ENCODE data around the gene GOLGA8N. TPM values are rescaled to one million over a fixed set of nuclear protein-coding genes. Genes with fewer than 3 reads are reported as not detected.
"Not testable (repeated sequence)": the region's sequence is repeated elsewhere in the genome, so short reads cannot be mapped to it uniquely, and the experiment has no call there.

Gene GOLGA8N
- total RNA-seq (2022) = 9.1 and 9.6 TPM in 2 replicates
- Bru-seq, nascent RNA = percentile 42 among the genes with signal in this experiment
- percentile 75 among the genes with signal in this experiment for BruChase-seq, experiment 1, labeled RNA remaining after a 6-hour chase
- percentile 61 among the genes with signal in this experiment for BruChase-seq, experiment 2, labeled RNA remaining after a 2-hour chase
- long read RNA-seq = 0 reads

GRCh38 chr15:32593151-32593550, at the start of gene GOLGA8N:
TSS of gene GOLGA8N (plus strand) at chr15:32593456.
- H3K4me3 Mint-ChIP-seq (ENCODE audit: unreplicated experiment); BruUV-seq (replicated peaks); H3K36me3 Mint-ChIP-seq (ENCODE audit: insufficient read depth, unreplicated experiment); H3K27ac Mint-ChIP-seq (ENCODE audit: low read depth, unreplicated experiment); H3K9me3 Mint-ChIP-seq (ENCODE audit: unreplicated experiment); CTCF ChIA-PET; POLR2A ChIA-PET; intact Hi-C loops (cut with micrococcal nuclease); DNase-seq (ENCODE audit: unreplicated experiment); H3K4me1 Mint-ChIP-seq (ENCODE audit: insufficient read depth, unreplicated experiment); H3K27me3 Mint-ChIP-seq (ENCODE audit: insufficient read depth, unreplicated experiment): not testable (repeated sequence)

- H3K27me3 Mint-ChIP-seq (ENCODE audit: insufficient read depth, unreplicated experiment); H3K9me3 Mint-ChIP-seq (ENCODE audit: unreplicated experiment); H3K27ac Mint-ChIP-seq (ENCODE audit: low read depth, unreplicated experiment); intact Hi-C loops (cut with micrococcal nuclease); DNase-seq (ENCODE audit: unreplicated experiment); POLR2A ChIA-PET; H3K4me1 Mint-ChIP-seq (ENCODE audit: insufficient read depth, unreplicated experiment); H3K36me3 Mint-ChIP-seq (ENCODE audit: insufficient read depth, unreplicated experiment); BruUV-seq (replicated peaks); H3K4me3 Mint-ChIP-seq (ENCODE audit: unreplicated experiment); CTCF ChIA-PET: not testable (repeated sequence)
Observed at GRCh38 chr15:32543456-32543855, 49.8 kb upstream of the GOLGA8N start.

- H3K9me3 Mint-ChIP-seq (ENCODE audit: unreplicated experiment); H3K36me3 Mint-ChIP-seq (ENCODE audit: insufficient read depth, unreplicated experiment); H3K27me3 Mint-ChIP-seq (ENCODE audit: insufficient read depth, unreplicated experiment); BruUV-seq (replicated peaks); H3K4me3 Mint-ChIP-seq (ENCODE audit: unreplicated experiment); POLR2A ChIA-PET; intact Hi-C loops (cut with micrococcal nuclease); DNase-seq (ENCODE audit: unreplicated experiment); CTCF ChIA-PET; H3K4me1 Mint-ChIP-seq (ENCODE audit: insufficient read depth, unreplicated experiment); H3K27ac Mint-ChIP-seq (ENCODE audit: low read depth, unreplicated experiment): not testable (repeated sequence)
Observed at GRCh38 chr15:32545129-32545528, 48.1 kb upstream of the GOLGA8N start.

GRCh38 chr15:32554587-32554986, 38.7 kb upstream of the GOLGA8N start:
- H3K27ac Mint-ChIP-seq (ENCODE audit: low read depth, unreplicated experiment); H3K27me3 Mint-ChIP-seq (ENCODE audit: insufficient read depth, unreplicated experiment); H3K4me3 Mint-ChIP-seq (ENCODE audit: unreplicated experiment); intact Hi-C loops (cut with micrococcal nuclease); BruUV-seq (replicated peaks); H3K4me1 Mint-ChIP-seq (ENCODE audit: insufficient read depth, unreplicated experiment); H3K36me3 Mint-ChIP-seq (ENCODE audit: insufficient read depth, unreplicated experiment); CTCF ChIA-PET; DNase-seq (ENCODE audit: unreplicated experiment); POLR2A ChIA-PET; H3K9me3 Mint-ChIP-seq (ENCODE audit: unreplicated experiment): not testable (repeated sequence)

GRCh38 chr15:32562198-32562597, 31.1 kb upstream of the GOLGA8N start:
- intact Hi-C loops (cut with micrococcal nuclease); H3K9me3 Mint-ChIP-seq (ENCODE audit: unreplicated experiment); POLR2A ChIA-PET; DNase-seq (ENCODE audit: unreplicated experiment); H3K4me3 Mint-ChIP-seq (ENCODE audit: unreplicated experiment); H3K27me3 Mint-ChIP-seq (ENCODE audit: insufficient read depth, unreplicated experiment); H3K4me1 Mint-ChIP-seq (ENCODE audit: insufficient read depth, unreplicated experiment); CTCF ChIA-PET; H3K36me3 Mint-ChIP-seq (ENCODE audit: insufficient read depth, unreplicated experiment); H3K27ac Mint-ChIP-seq (ENCODE audit: low read depth, unreplicated experiment); BruUV-seq (replicated peaks): not testable (repeated sequence)

- BruUV-seq (replicated peaks); H3K9me3 Mint-ChIP-seq (ENCODE audit: unreplicated experiment); H3K4me3 Mint-ChIP-seq (ENCODE audit: unreplicated experiment); intact Hi-C loops (cut with micrococcal nuclease); H3K36me3 Mint-ChIP-seq (ENCODE audit: insufficient read depth, unreplicated experiment); H3K27me3 Mint-ChIP-seq (ENCODE audit: insufficient read depth, unreplicated experiment); DNase-seq (ENCODE audit: unreplicated experiment); POLR2A ChIA-PET; H3K4me1 Mint-ChIP-seq (ENCODE audit: insufficient read depth, unreplicated experiment); CTCF ChIA-PET; H3K27ac Mint-ChIP-seq (ENCODE audit: low read depth, unreplicated experiment): not testable (repeated sequence)
Observed at GRCh38 chr15:32568988-32569387, 24.3 kb upstream of the GOLGA8N start.

- H3K9me3 Mint-ChIP-seq (ENCODE audit: unreplicated experiment); H3K4me3 Mint-ChIP-seq (ENCODE audit: unreplicated experiment); H3K4me1 Mint-ChIP-seq (ENCODE audit: insufficient read depth, unreplicated experiment); BruUV-seq (replicated peaks); H3K36me3 Mint-ChIP-seq (ENCODE audit: insufficient read depth, unreplicated experiment); DNase-seq (ENCODE audit: unreplicated experiment); H3K27ac Mint-ChIP-seq (ENCODE audit: low read depth, unreplicated experiment); CTCF ChIA-PET; POLR2A ChIA-PET; H3K27me3 Mint-ChIP-seq (ENCODE audit: insufficient read depth, unreplicated experiment); intact Hi-C loops (cut with micrococcal nuclease): not testable (repeated sequence)
Observed at GRCh38 chr15:32578482-32578881, 14.8 kb upstream of the GOLGA8N start.

- BruUV-seq (replicated peaks); H3K27me3 Mint-ChIP-seq (ENCODE audit: insufficient read depth, unreplicated experiment); CTCF ChIA-PET; DNase-seq (ENCODE audit: unreplicated experiment); H3K4me1 Mint-ChIP-seq (ENCODE audit: insufficient read depth, unreplicated experiment); H3K4me3 Mint-ChIP-seq (ENCODE audit: unreplicated experiment); intact Hi-C loops (cut with micrococcal nuclease); POLR2A ChIA-PET; H3K27ac Mint-ChIP-seq (ENCODE audit: low read depth, unreplicated experiment); H3K36me3 Mint-ChIP-seq (ENCODE audit: insufficient read depth, unreplicated experiment); H3K9me3 Mint-ChIP-seq (ENCODE audit: unreplicated experiment): not testable (repeated sequence)
Observed at GRCh38 chr15:32585844-32586243, 7.4 kb upstream of the GOLGA8N start.

- H3K9me3 Mint-ChIP-seq (ENCODE audit: unreplicated experiment); H3K27ac Mint-ChIP-seq (ENCODE audit: low read depth, unreplicated experiment); intact Hi-C loops (cut with micrococcal nuclease); H3K27me3 Mint-ChIP-seq (ENCODE audit: insufficient read depth, unreplicated experiment); DNase-seq (ENCODE audit: unreplicated experiment); POLR2A ChIA-PET; BruUV-seq (replicated peaks); H3K4me3 Mint-ChIP-seq (ENCODE audit: unreplicated experiment); H3K36me3 Mint-ChIP-seq (ENCODE audit: insufficient read depth, unreplicated experiment); H3K4me1 Mint-ChIP-seq (ENCODE audit: insufficient read depth, unreplicated experiment): not testable (repeated sequence)
- CTCF ChIA-PET = interaction anchor here (1.2 kb wide), 1 partner anchor 326 kb away, joined by 3 read pairs; no protein-coding TSS in a partner anchor
Observed at GRCh38 chr15:32609518-32609917, 16.3 kb downstream of the GOLGA8N start.

All from MCF 10A (cell line).